HG03575 (cell line): ENCODE measurements around the gene SPIN2A.
"Not testable (repeated sequence)": the region's sequence is repeated elsewhere in the genome, so short reads cannot be mapped to it uniquely, and the experiment has no call there.

Source experiments
- ATAC-seq: cut with Tn5 transposase; IDR thresholded peaks from one replicate; pipeline ENCODE4 v1.9.1; 2021; ENCODE audit not compliant: unreplicated experiment, insufficient number of reproducible peaks, low FRiP score; ENCODE audit errors: extremely low read depth

SPIN2A gene

DNA sequence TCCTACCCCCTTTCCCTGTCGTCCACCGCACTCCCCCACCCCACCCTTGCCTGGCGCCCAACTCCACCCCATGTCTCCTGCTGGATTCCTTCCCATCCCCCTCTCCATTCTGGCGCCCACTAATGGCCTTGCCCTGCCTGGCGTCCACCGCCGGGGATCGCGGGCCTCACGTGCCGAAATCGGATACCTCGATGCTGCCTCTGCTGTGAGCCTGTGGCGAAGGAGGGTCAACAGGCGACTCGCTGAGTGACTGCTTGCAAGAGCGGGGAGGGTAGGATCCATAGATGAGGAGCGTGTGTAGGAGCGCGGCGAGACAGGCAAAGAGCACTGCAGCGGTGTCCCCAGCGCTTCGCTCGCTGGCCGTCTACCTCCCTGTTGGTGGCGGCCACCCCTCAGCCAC, at the start of gene SPIN2A:
Gene SPIN2A (minus strand): TSS at position 325 of the 400 bp plus-strand sequence. CDS start 800 bp downstream, outside the sequence.
- ATAC-seq = not testable (repeated sequence)

DNA sequence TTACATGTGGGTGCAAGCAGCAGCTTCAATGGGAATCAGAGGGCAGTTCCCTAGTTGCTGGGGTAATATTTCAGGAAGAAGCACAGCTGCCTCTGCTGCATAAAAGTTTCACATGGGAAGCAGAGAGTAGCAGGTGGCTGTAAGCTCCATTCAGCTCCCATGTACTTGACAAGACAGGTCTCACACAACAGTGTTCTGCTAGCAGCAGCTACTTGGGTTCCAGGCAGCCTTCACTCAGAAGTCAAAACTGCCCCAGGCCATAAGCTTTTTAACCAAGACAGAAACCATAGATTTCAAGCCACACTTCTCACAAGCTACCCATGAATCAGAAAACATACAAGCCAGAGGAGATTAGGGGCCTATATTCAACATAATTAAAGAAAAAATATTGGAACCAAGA, 41.4 kb upstream of the SPIN2A start:
- no peak for ATAC-seq

GRCh38 chrX:57177070-57177469, 39.9 kb upstream of the SPIN2A start:
- ATAC-seq = no peak

DNA sequence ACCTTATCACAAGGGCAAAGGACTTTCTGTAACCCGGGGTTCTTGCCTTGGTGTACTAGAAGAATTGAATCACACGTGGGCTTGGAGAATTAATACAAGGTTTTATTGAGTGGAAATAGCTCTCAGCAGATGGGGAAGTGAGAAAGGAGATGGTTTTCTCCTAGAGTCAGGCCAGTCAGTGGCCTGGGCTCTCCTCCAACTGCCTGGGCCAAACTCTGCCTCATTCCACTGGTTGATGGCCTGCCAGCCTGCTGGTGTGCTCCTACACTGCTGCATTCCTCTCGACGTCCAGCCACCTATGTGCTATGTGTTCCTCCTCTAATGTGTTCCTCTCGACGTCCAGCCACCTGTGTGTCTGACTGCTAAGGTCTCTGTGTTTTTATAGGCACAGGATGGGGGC, 35.3 kb upstream of the SPIN2A start:
- no peak for ATAC-seq

- ATAC-seq = no peak
Measured at GRCh38 chrX:57156397-57157049, 19.3 kb upstream of the SPIN2A start.

GRCh38 chrX:57155171-57155570, 18.0 kb upstream of the SPIN2A start:
- ATAC-seq = no peak

DNA sequence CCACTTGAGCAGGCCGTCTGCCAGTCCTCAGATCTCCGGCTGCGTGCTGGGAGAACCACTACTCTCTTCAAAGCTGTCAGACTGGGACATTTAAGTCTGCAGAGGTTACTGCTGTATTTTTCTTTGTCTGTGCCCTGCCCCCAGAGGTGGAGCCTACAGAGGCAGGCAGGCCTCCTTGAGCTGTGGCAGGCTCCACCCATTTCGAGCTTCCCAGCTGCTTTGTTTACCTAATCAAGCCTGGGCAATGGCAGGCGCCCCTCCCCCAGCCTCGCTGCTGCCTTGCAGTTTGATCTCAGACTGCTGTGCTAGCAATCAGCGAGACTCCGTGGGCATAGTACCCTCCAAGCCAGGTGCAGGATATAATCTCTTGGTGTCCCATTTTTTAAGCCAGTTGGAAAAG, 15.0 kb upstream of the SPIN2A start:
- not testable (repeated sequence) for ATAC-seq

DNA sequence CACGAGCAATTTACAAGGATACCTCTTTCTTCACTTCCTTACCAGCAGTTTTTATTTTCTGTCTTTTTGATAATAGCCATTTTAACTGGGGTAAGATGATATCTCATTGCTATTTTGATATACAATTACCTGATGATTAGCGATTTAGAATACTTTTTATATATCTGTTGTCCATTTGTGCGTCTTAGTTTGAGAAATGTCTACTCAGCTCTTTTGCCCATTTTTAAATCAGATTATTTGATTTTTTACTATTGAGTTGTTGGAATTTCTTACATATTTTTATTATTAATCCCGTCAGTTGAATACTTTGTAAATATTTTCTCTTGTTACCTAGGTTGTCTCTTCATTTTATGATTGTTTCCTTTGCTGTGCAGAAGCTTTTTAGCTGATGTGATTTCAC, 1.5 kb upstream of the SPIN2A start:
- ATAC-seq = no peak

- no peak for ATAC-seq
Measured at GRCh38 chrX:57137501-57137900, 304 bp upstream of the SPIN2A start.

DNA sequence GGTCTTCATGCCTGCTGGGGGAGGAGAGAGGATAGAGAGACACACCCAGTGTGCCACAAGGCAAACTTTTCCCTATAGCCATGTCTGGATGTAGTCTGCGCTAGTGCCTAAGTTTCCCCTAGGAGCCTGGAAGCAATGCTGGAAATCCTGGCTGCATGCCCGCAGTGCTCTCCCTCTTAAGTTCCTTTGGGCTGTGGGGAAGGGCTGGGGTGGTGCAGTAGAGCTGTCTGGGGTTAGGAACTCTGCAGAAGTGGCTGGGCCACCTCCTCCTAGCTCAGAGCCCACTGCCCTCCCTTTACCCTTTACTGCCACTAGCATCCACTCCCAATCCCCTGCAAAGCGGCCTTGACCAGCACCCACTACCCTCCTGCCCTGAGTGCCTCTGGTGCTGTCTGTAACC, 608 bp downstream of the SPIN2A start:
- not testable (repeated sequence) for ATAC-seq

GRCh38 chrX:57135287-57135686, 1.9 kb downstream of the SPIN2A start:
- no peak for ATAC-seq

GRCh38 chrX:57134702-57135101, 2.5 kb downstream of the SPIN2A start:
- no peak for ATAC-seq

GRCh38 chrX:57133706-57134105, 3.5 kb downstream of the SPIN2A start:
- ATAC-seq = no peak

DNA sequence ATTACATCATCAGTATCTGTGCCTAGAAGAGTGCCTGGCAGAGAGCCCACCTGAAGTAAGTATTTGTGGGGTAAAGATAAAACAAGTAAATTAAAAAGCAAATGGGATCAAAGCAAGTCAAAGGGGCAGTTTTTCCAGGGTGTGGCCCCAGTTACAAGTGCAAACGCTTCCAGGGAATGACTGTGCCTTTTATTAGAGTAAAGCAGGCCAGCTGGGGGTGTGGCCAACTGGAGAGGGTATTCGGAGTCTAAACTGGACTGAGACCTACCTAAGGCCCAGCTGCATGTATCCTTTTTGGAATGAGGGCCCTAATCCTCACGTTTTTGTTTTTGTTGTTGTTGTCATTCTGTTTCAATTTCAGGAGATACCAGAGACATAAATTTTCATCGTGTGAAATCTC, 3.9 kb downstream of the SPIN2A start:
- not testable (repeated sequence) for ATAC-seq

- ATAC-seq = no peak
Measured at GRCh38 chrX:57132046-57132445, 5.2 kb downstream of the SPIN2A start.

DNA sequence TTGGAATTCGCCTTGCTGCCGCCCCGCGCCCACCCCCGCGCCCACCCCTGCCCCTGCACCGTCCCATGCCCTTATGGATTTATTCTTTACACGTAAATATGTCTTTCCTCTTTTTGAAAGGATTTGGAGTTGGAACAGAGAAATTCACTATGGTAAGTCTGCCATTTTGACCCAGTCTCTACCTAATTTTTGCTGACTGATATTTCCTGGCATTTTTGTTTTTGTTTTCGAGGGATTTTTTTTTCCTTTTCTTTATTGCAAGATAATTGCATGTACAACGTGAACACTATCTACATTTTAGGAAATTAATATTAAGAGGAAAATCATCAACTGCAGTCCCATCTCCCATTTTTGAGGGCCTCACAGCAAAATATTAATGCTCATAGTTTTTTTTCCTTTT, 15.4 kb downstream of the SPIN2A start:
- no peak for ATAC-seq

DNA sequence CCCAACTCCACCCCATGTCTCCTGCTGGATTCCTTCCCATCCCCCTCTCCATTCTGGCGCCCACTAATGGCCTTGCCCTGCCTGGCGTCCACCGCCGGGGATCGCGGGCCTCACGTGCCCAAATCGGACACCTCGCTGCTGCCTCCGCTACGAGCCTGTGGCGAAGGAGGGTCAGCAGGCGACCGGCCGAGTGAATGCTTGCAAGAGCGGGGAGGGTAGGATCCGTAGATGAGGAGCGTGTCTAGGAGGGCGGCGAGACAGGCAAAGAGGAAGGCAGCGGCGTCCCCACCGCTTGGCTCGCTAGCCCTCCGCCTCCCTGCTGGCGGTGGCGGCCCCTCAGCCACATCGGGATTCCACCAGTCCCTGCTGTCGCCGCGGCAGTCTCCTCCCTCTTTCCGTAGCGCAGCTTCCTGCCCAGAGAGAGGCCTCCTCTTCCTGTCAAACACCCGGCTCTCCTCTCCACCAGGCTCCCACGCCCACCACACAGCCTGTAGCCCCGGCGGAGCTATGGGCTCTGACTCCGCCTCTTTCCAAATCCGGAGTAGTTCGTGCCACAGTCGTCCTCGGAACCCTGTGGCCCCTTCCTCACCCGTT, 15.9 kb downstream of the SPIN2A start, which contains the start of gene SPIN2B:
Gene SPIN2B (minus strand): TSS at position 387 of the 594 bp plus-strand sequence.
- ATAC-seq = peak; percentile 97

- not testable (repeated sequence) for ATAC-seq
Measured at GRCh38 chrX:57120619-57121161, 16.5 kb downstream of the SPIN2A start.

GRCh38 chrX:57119416-57119815, 17.8 kb downstream of the SPIN2A start:
- ATAC-seq = no peak

- not testable (repeated sequence) for ATAC-seq
Measured at GRCh38 chrX:57117566-57117965, 19.6 kb downstream of the SPIN2A start.
